Activated CD8-positive, alpha-beta T cell treated with anti-CD3 and anti-CD28 coated beads for 36 hours (primary cell): Measurements from ENCODE around the gene IGDCC3. TPM values are rescaled to one million over a fixed set of nuclear protein-coding genes. Genes with fewer than 3 reads are reported as not detected.
A peak's percentile ranks its signal among the peaks of the same experiment; 100 is the strongest.
"Not testable (repeated sequence)": the region's sequence is repeated elsewhere in the genome, so short reads cannot be mapped to it uniquely, and the experiment has no call there.

ENCODE experiments used
- ATAC-seq: fragments of 200-7000 bp; cut with Tn5 transposase; one replicate; pipeline ENCODE4 v1.10.0; 2021; ENCODE audit warnings: mild to moderate bottlenecking, moderate library complexity
- CTCF ChIA-PET: fragments of 350-600 bp; sonication (Branson Sonifier 250); formaldehyde crosslinking; loops from one replicate; lab custom pipeline; 2021; ENCODE audit warnings: antibody characterized with exemption; lab: Charles Lee
- POLR2A ChIA-PET: fragments of 350-600 bp; sonication (Branson Sonifier 250); formaldehyde crosslinking; loops from one replicate; lab custom pipeline; 2021; ENCODE audit warnings: antibody characterized with exemption; lab: Charles Lee
- DNase-seq: peaks from one replicate; pipeline ENCODE4 v3.0.0-alpha.2; 2020
- H3K27ac Mint-ChIP-seq: one replicate; pipeline ENCODE4 v1.8.0; 2021; ENCODE audit warnings: mild to moderate bottlenecking, mixed read lengths
- H3K27me3 Mint-ChIP-seq: one replicate; pipeline ENCODE4 v1.8.0; 2021; ENCODE audit warnings: mixed read lengths
- H3K36me3 Mint-ChIP-seq: one replicate; pipeline ENCODE4 v1.8.0; 2021; ENCODE audit warnings: low read depth, mixed read lengths
- H3K4me1 Mint-ChIP-seq: one replicate; pipeline ENCODE4 v1.8.0; 2021; ENCODE audit warnings: low read depth, mixed read lengths
- H3K4me3 Mint-ChIP-seq: one replicate; pipeline ENCODE4 v1.8.0; 2021; ENCODE audit warnings: mild to moderate bottlenecking, moderate library complexity, mixed read lengths
- H3K9me3 Mint-ChIP-seq: one replicate; pipeline ENCODE4 v1.8.0; 2021; ENCODE audit warnings: mixed read lengths
- CTCF ChIP-seq: fragments of 200-600 bp; IDR thresholded peaks from one replicate; pipeline ENCODE4 v1.8.0; 2022; ENCODE audit warnings: antibody characterized with exemption, mild to moderate bottlenecking
- intact Hi-C: fragments of 100-400 bp; cut with micrococcal nuclease; formaldehyde crosslinking; loops from one replicate; pipeline ENCODE4 v1.10.0; 2022
- total RNA-seq, 2 experiments: library from RNA; stranded (reverse); gene quantifications; one replicate each; pipeline ENCODE4 v1.2.3, GENCODE V29; 2021

The IGDCC3 gene
- total RNA-seq, 2 experiments from 2014 or later = not detected

GRCh38 chr15:65355173-65355987 lies 22.4 kb downstream of the IGDCC3 start:
- Mint-ChIP-seq H3K27me3 (peaks cover 44% of the 10 kb centered on the region), H3K27ac (no peak overlapping the region), H3K4me3 (peak overlapping the region; percentile 20), H3K9me3 (peaks cover 9% of the 10 kb centered on the region), H3K4me1 (peaks cover 4% of the 10 kb centered on the region), H3K36me3 (no peaks in the 10 kb centered on the region)
- POLR2A ChIA-PET = no interaction called here
- DNase-seq = peak; percentile 12
- CTCF ChIA-PET = interaction anchor here (1.3 kb wide), 1 partner anchor 30 kb away, joined by 3 read pairs; no protein-coding TSS in a partner anchor
- intact Hi-C loops = no loop called here
- ATAC-seq = no peak
- TF ChIP-seq CTCF = no peak

- Mint-ChIP-seq H3K27ac (no peak overlapping the region), H3K36me3 (no peaks in the 10 kb centered on the region)
- CTCF ChIA-PET = no interaction called here
Measured at GRCh38 chr15:65354835-65355172, 23.0 kb downstream of the IGDCC3 start.

GRCh38 chr15:65351972-65352371 lies 25.8 kb downstream of the IGDCC3 start:
- DNase-seq, POLR2A ChIA-PET, H3K27ac Mint-ChIP-seq, H3K9me3 Mint-ChIP-seq, H3K4me1 Mint-ChIP-seq, CTCF ChIA-PET, H3K4me3 Mint-ChIP-seq, intact Hi-C loops, H3K36me3 Mint-ChIP-seq, ATAC-seq: not testable (repeated sequence)
- peaks cover 37% of the 10 kb centered on the region for H3K27me3 Mint-ChIP-seq

More at GRCh38 chr15:65354835-65355172, 23.0 kb downstream of the IGDCC3 start:
- DNase-seq = no peak
- POLR2A ChIA-PET = no interaction called here
- H3K4me3 Mint-ChIP-seq = no peak overlapping the region
- no peak for TF ChIP-seq CTCF
- peaks cover 4% of the 10 kb centered on the region for H3K4me1 Mint-ChIP-seq
- no peak for ATAC-seq
- peaks cover 9% of the 10 kb centered on the region for H3K9me3 Mint-ChIP-seq
- intact Hi-C loops = no loop called here
- H3K27me3 Mint-ChIP-seq = peaks cover 45% of the 10 kb centered on the region

- intact Hi-C loops = no loop called here
- POLR2A ChIA-PET = no interaction called here
Measured at GRCh38 chr15:65349338-65349737, 28.5 kb downstream of the IGDCC3 start.

GRCh38 chr15:65347756-65348155 lies 30.0 kb downstream of the IGDCC3 start:
- intact Hi-C loops, DNase-seq, H3K4me3 Mint-ChIP-seq, H3K36me3 Mint-ChIP-seq, H3K27ac Mint-ChIP-seq, H3K9me3 Mint-ChIP-seq, POLR2A ChIA-PET, CTCF ChIA-PET, ATAC-seq, H3K4me1 Mint-ChIP-seq: not testable (repeated sequence)
- H3K27me3 Mint-ChIP-seq = peaks cover 12% of the 10 kb centered on the region

More at GRCh38 chr15:65349338-65349737, 28.5 kb downstream of the IGDCC3 start:
- TF ChIP-seq CTCF = no peak
- no peak overlapping the region for H3K27ac Mint-ChIP-seq
- DNase-seq (no peak), ATAC-seq (no peak)
- H3K4me3 Mint-ChIP-seq = no peak overlapping the region
- no peaks in the 10 kb centered on the region for H3K36me3 Mint-ChIP-seq
- no peaks in the 10 kb centered on the region for H3K4me1 Mint-ChIP-seq
- peaks cover 23% of the 10 kb centered on the region for H3K27me3 Mint-ChIP-seq
- peaks cover 9% of the 10 kb centered on the region for H3K9me3 Mint-ChIP-seq
- CTCF ChIA-PET = interaction anchor here (1.6 kb wide), 2 partner anchors 31 to 50 kb away, joined by 4 to 8 read pairs; no protein-coding TSS in a partner anchor
